GM21526 (cell line): ENCODE results near the gene OR5T3.
"Not testable (repeated sequence)": the region's sequence is repeated elsewhere in the genome, so short reads cannot be mapped to it uniquely, and the experiment has no call there.

Experiments
- ATAC-seq: cut with Tn5 transposase; IDR thresholded peaks from one replicate; pipeline ENCODE4 v1.9.1; 2021; ENCODE audit warnings: moderate library complexity; ENCODE audit not compliant: unreplicated experiment, low FRiP score

The OR5T3 gene

GRCh38 chr11:56251954-56252353 is at the start of gene OR5T3:
OR5T3 (plus strand) TSS chr11:56252254; CDS start chr11:56252254, 0 bp downstream.
- no peak for ATAC-seq

DNA sequence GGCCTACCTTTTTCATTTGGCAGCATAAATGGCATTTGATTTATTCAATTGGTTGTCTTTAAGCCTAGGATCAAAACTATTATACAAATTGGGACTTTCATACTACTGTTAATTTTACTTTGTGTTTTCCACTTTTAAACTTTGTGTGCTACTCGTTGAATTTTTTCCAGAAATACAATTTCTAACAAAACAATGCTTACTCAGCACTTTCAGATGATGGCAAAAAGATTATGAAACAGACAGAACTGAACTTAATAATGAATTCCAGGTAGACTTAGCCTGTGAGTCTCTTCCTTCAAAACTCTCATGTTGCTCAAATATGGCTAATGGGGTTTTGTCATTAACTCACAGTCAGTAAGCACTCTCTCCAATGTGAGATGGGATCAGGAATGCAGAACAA is 44.3 kb upstream of the OR5T3 start:
- no peak for ATAC-seq

DNA sequence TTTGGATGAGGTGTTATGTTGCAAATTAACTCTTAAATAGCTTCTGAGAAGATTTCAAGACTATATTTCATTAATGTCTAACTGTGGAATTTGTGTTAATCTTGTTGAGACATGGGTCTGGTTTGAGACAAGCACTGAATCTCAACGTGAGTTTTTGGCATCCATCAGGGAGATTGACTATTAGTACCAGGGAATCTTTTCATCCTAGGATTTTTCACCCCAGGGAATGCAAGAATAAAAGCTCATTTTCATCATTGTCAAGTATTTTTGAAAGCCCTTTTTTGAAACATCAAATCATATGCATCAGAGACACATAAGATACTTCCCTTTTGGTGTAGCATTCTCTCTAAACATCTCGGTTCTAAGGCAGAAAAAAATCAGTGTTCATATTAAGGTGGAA is 37.5 kb upstream of the OR5T3 start:
- ATAC-seq, result no peak

DNA sequence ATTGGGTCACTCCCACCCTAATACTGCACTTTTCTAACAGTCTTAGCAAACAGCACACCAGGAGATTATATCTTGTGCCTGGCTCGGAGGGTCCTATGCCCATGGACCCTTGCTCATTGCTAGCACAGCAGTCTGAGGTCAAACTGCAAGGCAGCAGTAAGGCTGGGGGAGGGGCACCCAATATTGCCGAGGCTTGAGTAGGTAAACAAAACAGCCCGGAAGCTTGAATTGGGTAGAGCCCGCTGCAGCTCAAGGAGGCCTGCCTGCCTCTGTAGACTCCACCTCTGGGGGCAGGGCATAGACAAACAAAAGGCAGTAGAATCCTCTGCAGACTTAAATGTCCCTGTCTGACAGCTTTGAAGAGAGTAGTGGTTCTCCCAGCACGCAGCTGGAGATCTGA is 32.3 kb upstream of the OR5T3 start:
- not testable (repeated sequence) for ATAC-seq

DNA sequence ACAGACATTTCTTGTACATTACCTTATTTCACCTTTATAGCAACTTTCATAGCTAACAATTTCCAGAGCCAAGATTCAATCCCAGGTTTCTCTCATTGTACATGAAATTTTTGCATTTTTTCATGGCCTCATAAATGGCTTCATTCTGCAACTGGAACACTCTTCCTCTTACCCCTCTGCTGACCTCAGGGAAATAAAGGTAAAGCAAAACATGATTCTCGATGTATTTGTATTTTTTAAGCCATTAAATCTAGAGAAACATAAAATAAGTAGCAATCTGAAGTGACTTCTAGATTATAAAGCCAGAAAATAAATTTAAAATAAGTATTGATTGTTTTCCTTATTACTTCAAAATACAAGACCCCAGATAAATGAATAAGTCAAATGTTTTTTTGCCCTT is 17.9 kb upstream of the OR5T3 start, which contains the start of gene OR5T2:
OR5T2 (minus strand) TSS at position 101 of the 400 bp plus-strand sequence. CDS start 1,193 bp downstream, outside the sequence.
- ATAC-seq, result no peak

GRCh38 chr11:56271092-56271491 is 19.0 kb downstream of the OR5T3 start:
- ATAC-seq, result no peak

- ATAC-seq, result no peak
These were observed 21.8 kb downstream of the OR5T3 start, which contains the start of gene OR5T1 for GRCh38 chr11:56273854-56274253. OR5T1 (plus strand) TSS chr11:56274154; CDS start chr11:56275639, 1,485 bp downstream.

- ATAC-seq, result no peak
These were observed 40.1 kb downstream of the OR5T3 start, which contains the start of gene OR8H1 for GRCh38 chr11:56292154-56292553. OR8H1 (minus strand) TSS chr11:56292254; CDS start chr11:56291062, 1,192 bp downstream.

- ATAC-seq, result no peak
These were observed 44.8 kb downstream of the OR5T3 start for GRCh38 chr11:56296898-56297297.
